A673 (cell line): ENCODE measurements around the gene ATP9A. TPM values are rescaled to one million over a fixed set of nuclear protein-coding genes. Genes with fewer than 3 reads are reported as not detected.

Experiments used
- BruUV-seq: library from RNA; stranded (reverse); fragments of 400-500 nt; replicated peaks from 2 replicates; lab custom pipeline; 2021; lab: Mats Ljungman, UMichigan
- CTCF ChIA-PET: fragments of 300-600 bp; sonication (Branson Sonifier 250); formaldehyde crosslinking; loops from one replicate; lab custom pipeline; 2022; ENCODE audit warnings: antibody characterized with exemption; lab: Charles Lee
- POLR2A ChIA-PET: fragments of 300-600 bp; sonication (Branson Sonifier 250); formaldehyde crosslinking; loops from one replicate; lab custom pipeline; 2022; ENCODE audit warnings: antibody characterized with exemption; ENCODE audit not compliant: low non-redundant PET; lab: Charles Lee
- DNase-seq: peaks from one replicate; pipeline ENCODE4 v3.0.0-alpha.2; 2015; ENCODE audit warnings: low spot score
- H3K27ac ChIP-seq: fragments of 200-600 bp; sonication (generic); 2 replicates; pipeline ENCODE4 v1.5.1; 2016; ENCODE audit warnings: mixed run types, low read depth, mild to moderate bottlenecking, mixed read lengths, antibody characterized with exemption, low read length; ENCODE audit not compliant: poor library complexity, severe bottlenecking
- H3K27me3 ChIP-seq: fragments of 200-600 bp; sonication (generic); replicated peaks from 2 replicates; pipeline ENCODE4 v1.6.1; 2017; ENCODE audit warnings: mixed run types, low read depth, mild to moderate bottlenecking, mixed read lengths, antibody characterized with exemption, low read length; ENCODE audit not compliant: insufficient read depth, poor library complexity
- H3K36me3 ChIP-seq: fragments of 200-600 bp; sonication (generic); 2 replicates; pipeline ENCODE4 v1.6.1; 2016; ENCODE audit warnings: mixed run types, mild to moderate bottlenecking, mixed read lengths, antibody characterized with exemption, low read length; ENCODE audit not compliant: insufficient read depth, poor library complexity, severe bottlenecking
- H3K4me1 ChIP-seq: fragments of 200-600 bp; sonication (generic); 2 replicates; pipeline ENCODE4 v1.6.1; 2017; ENCODE audit warnings: mixed run types, mild to moderate bottlenecking, mixed read lengths, antibody characterized with exemption, low read length; ENCODE audit not compliant: insufficient read depth, poor library complexity, severe bottlenecking
- H3K4me3 ChIP-seq: fragments of 200-600 bp; sonication (generic); 2 replicates; pipeline ENCODE4 v1.5.1; 2016; ENCODE audit warnings: low read depth, mixed run types, mild to moderate bottlenecking, mixed read lengths, low read length; ENCODE audit not compliant: poor library complexity, severe bottlenecking
- H3K9me3 ChIP-seq: fragments of 200-600 bp; sonication (generic); 2 replicates; pipeline ENCODE4 v1.6.1; 2016; ENCODE audit warnings: mixed run types, low read depth, mild to moderate bottlenecking, mixed read lengths, antibody characterized with exemption, low read length; ENCODE audit not compliant: poor library complexity, severe bottlenecking
- EZH2 ChIP-seq: fragments of 200-600 bp; sonication (generic); IDR thresholded peaks from 2 replicates; pipeline ENCODE4 v1.6.1; 2017; ENCODE audit warnings: borderline replicate concordance, low read depth, mild to moderate bottlenecking, mixed read lengths, antibody characterized with exemption, low read length; ENCODE audit not compliant: poor library complexity, severe bottlenecking
- intact Hi-C: fragments of 100-400 bp; cut with micrococcal nuclease; formaldehyde crosslinking; loops from one replicate; pipeline ENCODE4 v1.10.0; 2022; ENCODE audit not compliant: unreplicated experiment
- total RNA-seq: library from RNA; stranded (reverse); gene quantifications from 2 replicates; pipeline ENCODE4 v1.2.3, GENCODE V29; 2021
- TF ChIP-seq, protein P1 (sequence below): fragments of 300-800, 200-600 bp; sonication (generic); conservative IDR thresholded peaks from 2 replicates; pipeline ENCODE4 v1.5.1; 2017; ENCODE audit warnings: low read depth, mild to moderate bottlenecking, antibody characterized with exemption, low read length, moderate library complexity, mixed read lengths

ATP9A gene
- total RNA-seq, 1 experiment from 2014 or later, result 31.2 TPM

GRCh38 chr20:51612896-51613295, 155.3 kb downstream of the ATP9A start:
- intact Hi-C loops, result no loop called here
- Histone ChIP-seq H3K27me3 (no peaks in the 10 kb centered on the region), H3K4me3 (no peak overlapping the region), H3K36me3 (peaks cover 9% of the 10 kb centered on the region), H3K27ac (no peak overlapping the region), H3K9me3 (no peaks in the 10 kb centered on the region), H3K4me1 (peaks cover 7% of the 10 kb centered on the region)
- ChIA-PET CTCF (no interaction called here), POLR2A (no interaction called here)
- no peak for DNase-seq
- TF ChIP-seq EZH2, result no peak
- TF ChIP-seq, protein P1, sequence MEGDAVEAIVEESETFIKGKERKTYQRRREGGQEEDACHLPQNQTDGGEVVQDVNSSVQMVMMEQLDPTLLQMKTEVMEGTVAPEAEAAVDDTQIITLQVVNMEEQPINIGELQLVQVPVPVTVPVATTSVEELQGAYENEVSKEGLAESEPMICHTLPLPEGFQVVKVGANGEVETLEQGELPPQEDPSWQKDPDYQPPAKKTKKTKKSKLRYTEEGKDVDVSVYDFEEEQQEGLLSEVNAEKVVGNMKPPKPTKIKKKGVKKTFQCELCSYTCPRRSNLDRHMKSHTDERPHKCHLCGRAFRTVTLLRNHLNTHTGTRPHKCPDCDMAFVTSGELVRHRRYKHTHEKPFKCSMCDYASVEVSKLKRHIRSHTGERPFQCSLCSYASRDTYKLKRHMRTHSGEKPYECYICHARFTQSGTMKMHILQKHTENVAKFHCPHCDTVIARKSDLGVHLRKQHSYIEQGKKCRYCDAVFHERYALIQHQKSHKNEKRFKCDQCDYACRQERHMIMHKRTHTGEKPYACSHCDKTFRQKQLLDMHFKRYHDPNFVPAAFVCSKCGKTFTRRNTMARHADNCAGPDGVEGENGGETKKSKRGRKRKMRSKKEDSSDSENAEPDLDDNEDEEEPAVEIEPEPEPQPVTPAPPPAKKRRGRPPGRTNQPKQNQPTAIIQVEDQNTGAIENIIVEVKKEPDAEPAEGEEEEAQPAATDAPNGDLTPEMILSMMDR, result no peak
- no TSS peak for BruUV-seq

DNA sequence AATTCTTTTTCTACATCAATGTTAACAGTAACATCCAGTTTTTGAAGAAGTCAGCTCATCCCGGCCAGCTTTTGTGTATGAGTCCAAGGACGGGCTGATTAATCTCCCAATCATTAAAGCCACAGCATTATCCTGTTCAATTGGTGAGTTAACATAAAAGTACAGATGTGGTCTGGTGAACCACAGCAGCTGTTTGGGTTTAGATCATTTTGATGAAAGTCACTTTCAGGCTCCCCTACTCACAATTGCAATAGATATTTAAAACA, 156.6 kb downstream of the ATP9A start:
- intact Hi-C loops, result no loop called here
- H3K9me3 ChIP-seq, result no peaks in the 10 kb centered on the region
- H3K4me3 ChIP-seq, result no peak overlapping the region
- peaks cover 7% of the 10 kb centered on the region for H3K4me1 ChIP-seq
- no peaks in the 10 kb centered on the region for H3K27me3 ChIP-seq
- H3K27ac ChIP-seq, result no peak overlapping the region
- no TSS peak for BruUV-seq
- ChIA-PET POLR2A (no interaction called here), CTCF (no interaction called here)
- peaks cover 3% of the 10 kb centered on the region for H3K36me3 ChIP-seq
- no peak for DNase-seq
- TF ChIP-seq, protein P1, result no peak
- no peak for TF ChIP-seq EZH2

GRCh38 chr20:51610761-51611624, 157.2 kb downstream of the ATP9A start:
- Histone ChIP-seq H3K9me3 (no peaks in the 10 kb centered on the region), H3K4me1 (peaks cover 7% of the 10 kb centered on the region), H3K36me3 (peaks cover 3% of the 10 kb centered on the region), H3K27ac (no peak overlapping the region), H3K4me3 (no peak overlapping the region), H3K27me3 (no peaks in the 10 kb centered on the region)
- no TSS peak for BruUV-seq
- CTCF ChIA-PET, result interaction anchor here (0.5 kb wide), 1 partner anchor 818 kb away, joined by 3 read pairs; no protein-coding TSS in a partner anchor
- intact Hi-C loops, result no loop called here
- TF ChIP-seq EZH2, result no peak
- TF ChIP-seq, protein P1, result no peak
- POLR2A ChIA-PET, result no interaction called here
- DNase-seq, result no peak
